ENCODE results near the gene MRPL36.

- TF ChIP-seq ELF4 (IDR thresholded peaks at IDR 0.05) = no peak
- no peak for TF ChIP-seq NFRKB (IDR thresholded peaks at IDR 0.05)
- TF ChIP-seq L3MBTL2 (conservative IDR thresholded peaks at IDR 0.05) = no peak
- no peak for TF ChIP-seq FOXK2 (IDR thresholded peaks at IDR 0.05)
- TF ChIP-seq ZNF384 (IDR thresholded peaks at IDR 0.05) = no peak
- TF ChIP-seq TARDBP (IDR thresholded peaks at IDR 0.05) = no peak
- no peak for TF ChIP-seq ARNT (IDR thresholded peaks at IDR 0.05)
- TF ChIP-seq, protein P1, sequence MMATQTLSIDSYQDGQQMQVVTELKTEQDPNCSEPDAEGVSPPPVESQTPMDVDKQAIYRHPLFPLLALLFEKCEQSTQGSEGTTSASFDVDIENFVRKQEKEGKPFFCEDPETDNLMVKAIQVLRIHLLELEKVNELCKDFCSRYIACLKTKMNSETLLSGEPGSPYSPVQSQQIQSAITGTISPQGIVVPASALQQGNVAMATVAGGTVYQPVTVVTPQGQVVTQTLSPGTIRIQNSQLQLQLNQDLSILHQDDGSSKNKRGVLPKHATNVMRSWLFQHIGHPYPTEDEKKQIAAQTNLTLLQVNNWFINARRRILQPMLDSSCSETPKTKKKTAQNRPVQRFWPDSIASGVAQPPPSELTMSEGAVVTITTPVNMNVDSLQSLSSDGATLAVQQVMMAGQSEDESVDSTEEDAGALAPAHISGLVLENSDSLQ (IDR thresholded peaks at IDR 0.05) = no peak
- no peak for TF ChIP-seq BHLHE40 (IDR thresholded peaks at IDR 0.05; ENCODE audit: borderline replicate concordance)
These were observed 2.4 kb downstream of the MRPL36 start for GRCh38 chr5:1797103-1797800.

Data from HEK293T (cell line).